Superior temporal gyrus (tissue), 1 donor: ENCODE data around the gene CCDC71L.
A peak's percentile ranks its signal among the peaks of the same experiment; 100 is the strongest.

Experiments used
- DNase-seq: peaks from one replicate; pipeline ENCODE4 v3.0.0-alpha.2; 2016; ENCODE audit errors: extremely low spot score

The CCDC71L gene

GRCh38 chr7:106625678-106626301 lies 35.2 kb downstream of the CCDC71L start:
- no peak for DNase-seq

GRCh38 chr7:106623853-106624252 lies 37.1 kb downstream of the CCDC71L start:
- no peak for DNase-seq

GRCh38 chr7:106623315-106623660 lies 37.7 kb downstream of the CCDC71L start:
- DNase-seq, result no peak

- no peak for DNase-seq
These were observed 38.2 kb downstream of the CCDC71L start for GRCh38 chr7:106622654-106623314.

GRCh38 chr7:106621393-106622132 lies 39.4 kb downstream of the CCDC71L start:
- DNase-seq, result no peak

- DNase-seq, result no peak
These were observed 40.3 kb downstream of the CCDC71L start for GRCh38 chr7:106620676-106621075.

- DNase-seq, result no peak
These were observed 40.9 kb downstream of the CCDC71L start for GRCh38 chr7:106620034-106620433.

GRCh38 chr7:106619213-106619612 lies 41.7 kb downstream of the CCDC71L start:
- no peak for DNase-seq

- DNase-seq, result no peak
These were observed 42.5 kb downstream of the CCDC71L start for GRCh38 chr7:106618480-106618879.

- DNase-seq, result no peak
These were observed 43.1 kb downstream of the CCDC71L start for GRCh38 chr7:106617860-106618259.

- DNase-seq, result peak; percentile 33
These were observed 44.3 kb downstream of the CCDC71L start for GRCh38 chr7:106616708-106617051.

GRCh38 chr7:106615808-106616707 lies 44.9 kb downstream of the CCDC71L start:
- no peak for DNase-seq

- DNase-seq, result no peak
These were observed 46.2 kb downstream of the CCDC71L start for GRCh38 chr7:106614751-106615150.

GRCh38 chr7:106613848-106614560 lies 47.0 kb downstream of the CCDC71L start:
- DNase-seq, result no peak

GRCh38 chr7:106613279-106613678 lies 47.7 kb downstream of the CCDC71L start:
- no peak for DNase-seq

GRCh38 chr7:106612432-106612831 lies 48.5 kb downstream of the CCDC71L start:
- no peak for DNase-seq

GRCh38 chr7:106611911-106612310 lies 49.0 kb downstream of the CCDC71L start:
- no peak for DNase-seq

- no peak for DNase-seq
These were observed 49.7 kb downstream of the CCDC71L start for GRCh38 chr7:106610996-106611886.

- no peak for DNase-seq
These were observed 51.5 kb downstream of the CCDC71L start for GRCh38 chr7:106609416-106609815.

- DNase-seq, result no peak
These were observed 52.3 kb downstream of the CCDC71L start for GRCh38 chr7:106608661-106609060.
